Neural progenitor cell (in vitro differentiated cells): Measurements from ENCODE around the gene STN1.

Experiments
- CTCF ChIP-seq: fragments of 200-600 bp; sonication (generic); IDR thresholded peaks from 2 replicates; pipeline ENCODE4 v1.5.1; 2017; ENCODE audit warnings: antibody characterized with exemption, mild to moderate bottlenecking
- EZH2 ChIP-seq: fragments of 200-600 bp; sonication (generic); IDR thresholded peaks from 2 replicates; pipeline ENCODE4 v1.6.1; 2017; ENCODE audit warnings: antibody characterized with exemption, mild to moderate bottlenecking, moderate library complexity
- EZH2phosphoT487 ChIP-seq: fragments of 200-600 bp; sonication (generic); IDR thresholded peaks from 2 replicates; pipeline ENCODE4 v1.6.1; 2017; ENCODE audit warnings: antibody characterized with exemption

GRCh38 chr10:103915796-103916195, 2.2 kb downstream of the STN1 start:
- TF ChIP-seq CTCF (no peak), EZH2 (no peak), EZH2phosphoT487 (no peak)
